ENCODE measurements around the gene SDHAF1. TPM values are rescaled to one million over a fixed set of nuclear protein-coding genes. Genes with fewer than 3 reads are reported as not detected.
"Not testable (repeated sequence)": the region's sequence is repeated elsewhere in the genome, so short reads cannot be mapped to it uniquely, and the experiment has no call there.

SDHAF1 gene
- total RNA-seq, 2 donors from 2014 or later: 32.4 to 75.1 TPM

DNA sequence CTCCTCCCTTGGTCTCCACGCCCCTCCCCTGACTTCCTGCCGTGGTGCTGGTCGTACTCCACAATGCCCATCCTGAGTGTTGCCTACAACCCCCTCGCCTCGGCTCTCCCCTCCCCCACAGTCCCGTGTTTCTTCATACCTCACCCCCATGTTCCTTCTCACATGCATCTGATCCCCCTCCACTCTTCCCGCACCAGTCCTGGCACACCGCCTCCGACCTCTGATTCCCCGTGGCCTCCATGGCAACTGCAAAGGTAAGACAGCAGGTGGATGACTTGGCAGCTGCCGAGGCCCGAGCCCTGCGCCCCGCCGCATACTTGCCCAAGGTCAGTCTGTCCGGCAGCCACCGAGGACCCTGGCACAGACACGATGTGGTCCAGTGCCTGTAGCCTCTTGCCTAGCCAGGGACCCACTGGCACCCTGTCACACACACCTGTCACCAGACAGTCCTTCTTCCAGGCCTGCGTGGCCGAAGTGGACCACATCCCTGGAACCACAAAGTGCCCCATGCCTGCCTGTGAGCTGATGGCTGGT, 16.1 kb upstream of the SDHAF1 start:
- TF ChIP-seq POLR2AphosphoS5 (IDR thresholded peaks at IDR 0.05): no peak
- no peak for TF ChIP-seq CTCF (IDR thresholded peaks at IDR 0.05)
- no peak for TF ChIP-seq POLR2A (IDR thresholded peaks at IDR 0.05)

GRCh38 chr19:35980997-35981396, 14.0 kb upstream of the SDHAF1 start:
- H3K27ac ChIP-seq; H3K4me3 ChIP-seq; H3K9me3 ChIP-seq; H3K4me1 ChIP-seq (replicated peaks); H3K36me3 ChIP-seq; H3K27me3 ChIP-seq (replicated peaks; ENCODE audit: insufficient read depth); intact Hi-C loops (cut with DNase I); DNase-seq (ENCODE audit: low spot score): not testable (repeated sequence)
- 83% methylated on average over 4 of the region's 4 CpGs for WGBS

More for the DNA sequence above, 16.1 kb upstream of the SDHAF1 start:
- H3K9me3 ChIP-seq: no peaks in the 10 kb centered on the region
- no peak for DNase-seq (ENCODE audit: low spot score)
- intact Hi-C loops (cut with DNase I): no loop called here
- no peaks in the 10 kb centered on the region for H3K4me1 ChIP-seq (replicated peaks)
- H3K27ac ChIP-seq: no peak overlapping the region
- H3K27me3 ChIP-seq (replicated peaks; ENCODE audit: insufficient read depth): no peaks in the 10 kb centered on the region
- 61% methylated on average over 19 of the region's 20 CpGs for WGBS
- no peaks in the 10 kb centered on the region for H3K36me3 ChIP-seq
- H3K4me3 ChIP-seq: no peak overlapping the region

DNA sequence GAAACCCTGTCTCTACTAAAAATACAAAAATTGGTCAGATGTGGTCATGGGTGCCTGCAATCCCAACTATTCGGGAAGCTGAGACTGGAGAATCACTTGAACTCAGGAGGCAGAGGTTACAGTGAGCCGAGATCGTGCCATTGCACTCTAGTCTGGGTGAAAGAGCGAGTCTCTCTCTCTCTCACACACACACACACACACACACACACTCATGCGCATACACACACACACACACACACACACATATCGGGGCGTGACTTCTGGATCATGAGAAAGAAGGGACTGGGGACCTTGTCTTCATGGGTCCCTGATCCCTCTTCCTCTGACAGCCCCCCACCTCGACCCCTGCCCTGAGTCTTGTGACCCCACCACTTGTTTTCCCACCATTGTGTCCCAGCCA, 11.8 kb upstream of the SDHAF1 start:
- intact Hi-C loops (cut with DNase I): no loop called here
- no peaks in the 10 kb centered on the region for H3K4me1 ChIP-seq (replicated peaks)
- no peaks in the 10 kb centered on the region for H3K36me3 ChIP-seq
- TF ChIP-seq POLR2A (IDR thresholded peaks at IDR 0.05) (no peak), POLR2AphosphoS5 (IDR thresholded peaks at IDR 0.05) (no peak), CTCF (IDR thresholded peaks at IDR 0.05) (no peak)
- no peak overlapping the region for H3K4me3 ChIP-seq
- no peaks in the 10 kb centered on the region for H3K9me3 ChIP-seq
- no peak overlapping the region for H3K27ac ChIP-seq
- no peaks in the 10 kb centered on the region for H3K27me3 ChIP-seq (replicated peaks; ENCODE audit: insufficient read depth)
- WGBS: 78% methylated on average over 8 of the region's 8 CpGs
- DNase-seq (ENCODE audit: low spot score): no peak

GRCh38 chr19:35986111-35986510, 8.9 kb upstream of the SDHAF1 start:
- Histone ChIP-seq H3K27me3 (replicated peaks; ENCODE audit: insufficient read depth) (no peaks in the 10 kb centered on the region), H3K36me3 (no peaks in the 10 kb centered on the region), H3K27ac (no peak overlapping the region), H3K9me3 (no peaks in the 10 kb centered on the region), H3K4me1 (replicated peaks) (no peaks in the 10 kb centered on the region), H3K4me3 (no peak overlapping the region)
- DNase-seq (ENCODE audit: low spot score): no peak
- TF ChIP-seq POLR2AphosphoS5 (IDR thresholded peaks at IDR 0.05) (no peak), POLR2A (IDR thresholded peaks at IDR 0.05) (no peak), CTCF (IDR thresholded peaks at IDR 0.05) (no peak)
- 83% methylated on average over 5 of the region's 5 CpGs for WGBS
- intact Hi-C loops (cut with DNase I): no loop called here

- Histone ChIP-seq H3K27me3 (replicated peaks; ENCODE audit: insufficient read depth) (no peaks in the 10 kb centered on the region), H3K4me3 (peak overlapping the region; percentile 16 to 28), H3K4me1 (replicated peaks) (no peaks in the 10 kb centered on the region), H3K27ac (no peak overlapping the region), H3K9me3 (no peaks in the 10 kb centered on the region), H3K36me3 (no peaks in the 10 kb centered on the region)
- TF ChIP-seq POLR2AphosphoS5 (IDR thresholded peaks at IDR 0.05) (no peak), POLR2A (IDR thresholded peaks at IDR 0.05) (no peak), CTCF (IDR thresholded peaks at IDR 0.05) (no peak)
- intact Hi-C loops (cut with DNase I): no loop called here
- WGBS: 8% methylated on average over 54 of the region's 54 CpGs
- DNase-seq (ENCODE audit: low spot score): no peak
Measured at GRCh38 chr19:35986664-35987570, 8.1 kb upstream of the SDHAF1 start.

Measured in prostate gland (tissue), 2 donors.